ENCODE data around the gene SLC30A4.
"Not testable (repeated sequence)": the region's sequence is repeated elsewhere in the genome, so short reads cannot be mapped to it uniquely, and the experiment has no call there.

Gene SLC30A4, protein sequence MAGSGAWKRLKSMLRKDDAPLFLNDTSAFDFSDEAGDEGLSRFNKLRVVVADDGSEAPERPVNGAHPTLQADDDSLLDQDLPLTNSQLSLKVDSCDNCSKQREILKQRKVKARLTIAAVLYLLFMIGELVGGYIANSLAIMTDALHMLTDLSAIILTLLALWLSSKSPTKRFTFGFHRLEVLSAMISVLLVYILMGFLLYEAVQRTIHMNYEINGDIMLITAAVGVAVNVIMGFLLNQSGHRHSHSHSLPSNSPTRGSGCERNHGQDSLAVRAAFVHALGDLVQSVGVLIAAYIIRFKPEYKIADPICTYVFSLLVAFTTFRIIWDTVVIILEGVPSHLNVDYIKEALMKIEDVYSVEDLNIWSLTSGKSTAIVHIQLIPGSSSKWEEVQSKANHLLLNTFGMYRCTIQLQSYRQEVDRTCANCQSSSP

GRCh38 chr15:45522328-45523165 lies at the start of gene SLC30A4:
TSS of gene SLC30A4 (minus strand) at chr15:45522755. CDS start at chr15:45522354, 401 bp downstream.
- DNase-seq, result peak; percentile 56

- no peak for DNase-seq
These were observed 33.5 kb upstream of the SLC30A4 start for GRCh38 chr15:45555934-45556608.

DNA sequence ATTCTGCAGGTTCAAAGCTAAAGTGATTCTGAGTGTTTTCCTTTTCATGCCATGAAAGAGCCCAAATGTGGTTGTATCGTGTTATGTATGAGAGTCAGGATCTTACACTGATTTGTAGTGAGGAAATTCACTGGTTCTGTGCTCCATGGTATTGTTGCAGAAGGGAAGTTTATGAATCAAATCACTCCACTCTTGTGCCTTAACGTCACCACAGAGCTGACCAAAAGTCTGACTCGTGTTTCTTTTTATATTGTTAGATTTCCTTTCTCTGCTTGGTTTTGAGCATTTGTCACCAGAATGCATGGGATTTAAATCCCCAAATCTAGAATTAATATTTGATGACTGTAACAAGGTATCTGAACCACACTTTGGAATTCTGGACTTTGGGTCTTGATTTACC lies 29.1 kb upstream of the SLC30A4 start:
- no peak for DNase-seq

GRCh38 chr15:45550436-45550835 lies 27.9 kb upstream of the SLC30A4 start:
- no peak for DNase-seq

DNA sequence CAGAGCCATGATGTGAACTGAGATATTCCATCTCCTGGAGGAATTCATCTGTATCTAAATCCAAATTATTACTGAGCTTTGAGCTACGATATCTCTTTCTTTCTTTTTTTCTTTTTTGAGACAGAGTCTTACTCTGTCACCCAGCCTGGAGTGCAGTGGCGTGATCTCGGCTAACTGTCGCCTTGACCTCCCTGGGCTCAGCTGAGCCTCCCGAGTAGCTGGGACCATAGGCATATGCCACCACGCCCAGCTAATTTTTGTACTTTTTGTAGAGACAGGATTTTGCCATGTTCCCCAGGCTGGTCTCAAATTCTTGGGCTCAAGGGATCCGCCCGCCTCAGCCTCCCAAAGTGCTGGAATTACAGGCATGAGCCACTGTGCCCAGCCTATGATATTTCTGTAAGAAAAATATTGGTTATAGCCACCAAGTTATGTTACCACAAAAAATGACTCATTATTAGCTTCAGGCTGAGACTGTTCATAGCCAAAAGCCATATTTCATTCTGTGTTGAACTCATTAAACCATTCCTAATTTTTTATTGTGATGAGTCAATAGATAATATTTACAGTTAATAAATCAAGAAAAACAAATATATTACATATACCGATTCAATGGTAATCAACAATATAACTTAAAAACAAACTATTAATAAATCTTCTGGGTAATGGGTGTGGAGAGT lies 27.1 kb upstream of the SLC30A4 start:
- DNase-seq, result no peak

GRCh38 chr15:45548753-45549520 lies 26.4 kb upstream of the SLC30A4 start:
- DNase-seq, result no peak

GRCh38 chr15:45546789-45547188 lies 24.2 kb upstream of the SLC30A4 start:
- DNase-seq, result no peak

DNA sequence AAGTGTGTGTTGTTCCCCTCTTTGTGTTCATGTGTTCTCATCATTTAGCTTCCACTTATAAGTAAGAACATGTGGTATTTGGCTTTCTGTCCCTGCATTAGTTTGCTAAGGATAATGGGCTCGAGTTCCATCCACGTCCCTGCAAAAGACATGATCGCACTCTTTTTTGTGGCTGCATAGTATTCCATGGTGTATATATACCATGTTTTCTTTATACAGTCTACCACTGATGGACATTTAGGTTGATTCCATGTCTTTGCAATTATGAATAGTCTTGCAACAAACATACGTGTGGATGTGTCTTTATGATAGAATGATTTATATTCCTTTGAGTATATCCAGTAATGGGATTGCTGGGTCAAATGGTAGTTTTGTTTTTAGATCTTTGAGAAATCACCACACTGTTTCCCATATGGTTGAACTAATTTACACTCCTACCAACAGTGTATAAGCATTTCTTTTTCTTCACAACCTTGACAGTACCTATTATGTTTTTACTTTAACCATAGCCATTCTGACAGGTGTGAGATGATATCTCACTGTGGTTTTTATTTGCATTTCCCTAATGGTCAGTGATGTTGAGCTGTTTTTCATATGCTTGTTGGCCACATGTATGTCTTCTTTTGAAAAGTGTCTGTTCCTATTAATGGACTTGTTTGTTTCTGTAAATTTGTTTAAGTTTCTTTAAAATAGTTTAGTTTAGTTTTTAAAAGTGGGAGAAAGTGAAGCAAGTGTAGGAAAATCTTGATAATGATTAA lies 21.9 kb upstream of the SLC30A4 start:
- no peak for DNase-seq

DNA sequence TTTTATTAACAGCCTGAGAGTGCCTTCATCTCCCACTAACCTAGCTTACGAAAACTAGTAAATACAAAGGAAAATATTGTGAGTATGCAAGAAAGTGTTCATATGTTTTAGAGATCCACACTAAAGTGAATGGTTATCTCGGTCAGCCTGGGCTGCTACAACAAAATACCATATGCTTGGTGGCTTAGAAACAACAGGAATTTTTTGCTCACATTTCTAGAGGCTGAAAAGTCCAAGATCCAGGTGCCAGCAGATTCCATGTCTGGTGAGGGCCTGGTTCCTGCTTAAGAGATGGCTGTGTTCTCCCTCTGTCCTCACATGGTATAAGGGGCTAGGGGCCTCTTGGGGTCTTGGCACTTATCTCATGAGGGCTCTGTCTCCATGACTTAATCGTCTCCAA lies 20.5 kb upstream of the SLC30A4 start:
- DNase-seq, result no peak

- DNase-seq, result no peak
These were observed 18.0 kb upstream of the SLC30A4 start for GRCh38 chr15:45540531-45540930.

- no peak for DNase-seq
These were observed 17.1 kb upstream of the SLC30A4 start for GRCh38 chr15:45539680-45540079.

- no peak for DNase-seq
These were observed 14.4 kb upstream of the SLC30A4 start for GRCh38 chr15:45536934-45537333.

GRCh38 chr15:45535486-45536042 lies 13.0 kb upstream of the SLC30A4 start:
- no peak for DNase-seq

- DNase-seq, result no peak
These were observed 12.3 kb upstream of the SLC30A4 start for GRCh38 chr15:45534821-45535220.

- DNase-seq, result not testable (repeated sequence)
These were observed 10.3 kb upstream of the SLC30A4 start for GRCh38 chr15:45532892-45533291.

- no peak for DNase-seq
These were observed 7.1 kb upstream of the SLC30A4 start for GRCh38 chr15:45529613-45530012.

DNA sequence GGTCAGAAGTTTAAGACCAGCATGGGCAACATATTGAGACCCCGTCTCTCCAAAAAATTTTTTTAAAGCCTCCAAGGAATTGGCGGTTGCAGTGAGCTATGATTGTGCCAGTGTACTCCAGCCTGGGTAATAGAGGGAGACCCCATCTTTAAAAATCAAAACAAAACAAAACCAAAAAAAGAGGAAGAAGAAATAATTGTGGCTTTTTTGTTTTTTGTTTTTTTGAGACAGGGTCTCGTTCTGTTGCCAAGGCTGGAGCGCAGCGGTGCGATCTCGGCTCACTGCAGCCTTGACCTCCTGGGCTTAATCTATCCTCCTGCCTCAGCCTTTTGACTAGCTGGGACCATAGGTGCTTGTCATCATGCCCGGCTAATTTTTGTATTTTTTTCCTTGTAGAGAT lies 4.5 kb upstream of the SLC30A4 start:
- DNase-seq, result no peak

DNA sequence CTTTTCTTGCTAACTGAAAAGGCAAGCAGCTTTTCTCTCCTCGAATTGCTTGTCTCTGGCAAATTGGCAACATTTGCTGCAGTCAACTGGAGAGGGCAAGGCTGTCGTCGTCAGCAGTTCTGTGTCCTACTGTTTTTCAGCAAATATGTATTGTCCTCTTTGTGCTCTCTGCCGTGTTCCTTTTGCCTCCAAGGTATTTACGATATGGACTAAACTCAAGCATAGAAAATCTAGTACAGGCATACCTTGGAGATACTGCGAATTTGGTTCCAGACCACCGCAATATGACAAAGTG lies 558 bp upstream of the SLC30A4 start:
- DNase-seq, result peak; percentile 28

DNA sequence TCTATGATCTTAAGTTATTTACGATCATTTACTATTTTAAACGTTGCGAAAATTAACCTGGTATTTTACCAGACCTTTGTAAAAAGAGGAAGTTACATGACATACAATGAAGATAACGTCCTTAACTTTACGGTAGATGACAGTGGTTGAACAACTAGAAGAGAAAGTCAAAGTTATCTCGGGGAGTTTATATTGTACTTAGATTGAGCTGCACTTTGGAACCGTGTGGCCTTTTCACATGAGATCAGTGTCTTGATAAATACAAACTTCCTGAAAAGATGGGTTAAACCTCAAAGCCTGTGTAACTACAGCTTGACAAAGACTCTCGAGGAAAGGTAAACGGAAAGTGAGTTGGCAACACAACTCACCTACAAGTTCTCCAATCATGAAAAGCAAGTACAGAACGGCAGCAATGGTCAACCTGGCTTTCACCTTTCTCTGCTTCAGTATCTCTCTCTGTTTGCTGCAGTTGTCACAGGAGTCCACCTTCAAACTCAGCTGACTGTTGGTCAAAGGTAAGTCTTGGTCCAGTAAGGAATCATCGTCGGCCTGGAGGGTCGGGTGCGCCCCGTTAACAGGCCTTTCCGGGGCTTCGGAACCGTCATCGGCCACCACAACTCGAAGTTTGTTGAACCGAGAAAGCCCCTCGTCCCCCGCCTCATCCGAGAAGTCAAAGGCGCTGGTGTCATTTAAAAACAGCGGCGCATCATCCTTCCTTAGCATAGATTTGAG lies 793 bp downstream of the SLC30A4 start:
- no peak for DNase-seq

DNA sequence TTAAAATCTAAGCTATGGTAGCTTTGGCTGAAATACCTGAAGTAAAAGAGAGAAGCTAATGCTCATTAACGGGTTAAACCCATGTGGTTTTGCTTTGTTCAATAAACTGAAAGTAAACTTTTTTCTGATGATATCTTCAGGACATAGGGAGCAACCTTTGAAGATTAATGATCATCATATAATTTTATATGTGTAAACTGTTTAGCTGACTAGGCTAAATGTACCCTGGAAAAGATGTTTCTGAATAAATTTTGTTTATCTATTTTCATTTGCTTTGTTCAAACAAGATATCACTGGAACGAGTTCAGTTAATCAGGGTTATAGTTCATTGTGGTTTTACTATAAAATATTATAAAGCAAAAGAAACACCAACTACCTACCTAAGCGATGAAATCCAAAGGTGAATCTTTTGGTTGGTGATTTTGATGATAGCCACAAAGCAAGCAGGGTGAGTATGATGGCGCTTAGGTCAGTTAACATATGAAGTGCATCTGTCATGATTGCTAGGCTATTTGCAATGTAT lies 11.7 kb downstream of the SLC30A4 start:
- DNase-seq, result no peak

All from NCI-H345 (cell line).